Adrenal gland (tissue), 5 donors: ENCODE data around the gene SPACA4.

Experiments
- POLR2A ChIP-seq, 2 donors: fragments of 450-650 bp; IDR thresholded peaks; one replicate each; pipeline ENCODE4 v1.6.1; 2017; ENCODE audit warnings: antibody characterized with exemption in 2 of 2, mild to moderate bottlenecking in 2 of 2, moderate library complexity in 1 of 2
- TF ChIP-seq, protein P1 (sequence below), 6 experiments: fragments of 450-650 bp in 4 of 6; fragments of 200-600 bp in 2 of 6; sonication (generic) in 1 of 6; IDR thresholded peaks; 1 replicate in 5 of 6; 2 replicates in 1 of 6; pipeline versions ENCODE4 v1.5.1 to v1.8.0; 2016 to 2021; ENCODE audit warnings: antibody characterized with exemption in 6 of 6, mild to moderate bottlenecking in 2 of 6, moderate library complexity in 1 of 6
- donor health status: DM: no; HTN: no; CAD: no.

DNA sequence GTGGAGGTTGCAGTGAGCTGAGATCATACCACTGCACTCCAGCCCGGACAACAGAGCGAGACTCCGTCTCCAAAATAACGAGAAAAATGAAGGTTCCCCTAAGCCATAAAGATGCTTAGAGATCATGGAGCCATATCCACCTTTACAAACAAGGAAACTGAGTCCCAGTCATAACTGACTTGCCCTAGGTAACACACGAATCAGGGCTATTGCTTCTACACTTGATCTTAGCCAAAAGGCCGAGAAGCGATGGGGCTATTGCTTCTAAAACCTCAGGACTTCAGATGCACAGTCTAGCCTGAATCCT, 27.4 kb downstream of the SPACA4 start:
- TF ChIP-seq, protein P1, sequence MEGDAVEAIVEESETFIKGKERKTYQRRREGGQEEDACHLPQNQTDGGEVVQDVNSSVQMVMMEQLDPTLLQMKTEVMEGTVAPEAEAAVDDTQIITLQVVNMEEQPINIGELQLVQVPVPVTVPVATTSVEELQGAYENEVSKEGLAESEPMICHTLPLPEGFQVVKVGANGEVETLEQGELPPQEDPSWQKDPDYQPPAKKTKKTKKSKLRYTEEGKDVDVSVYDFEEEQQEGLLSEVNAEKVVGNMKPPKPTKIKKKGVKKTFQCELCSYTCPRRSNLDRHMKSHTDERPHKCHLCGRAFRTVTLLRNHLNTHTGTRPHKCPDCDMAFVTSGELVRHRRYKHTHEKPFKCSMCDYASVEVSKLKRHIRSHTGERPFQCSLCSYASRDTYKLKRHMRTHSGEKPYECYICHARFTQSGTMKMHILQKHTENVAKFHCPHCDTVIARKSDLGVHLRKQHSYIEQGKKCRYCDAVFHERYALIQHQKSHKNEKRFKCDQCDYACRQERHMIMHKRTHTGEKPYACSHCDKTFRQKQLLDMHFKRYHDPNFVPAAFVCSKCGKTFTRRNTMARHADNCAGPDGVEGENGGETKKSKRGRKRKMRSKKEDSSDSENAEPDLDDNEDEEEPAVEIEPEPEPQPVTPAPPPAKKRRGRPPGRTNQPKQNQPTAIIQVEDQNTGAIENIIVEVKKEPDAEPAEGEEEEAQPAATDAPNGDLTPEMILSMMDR (IDR thresholded peaks at IDR 0.05): no peak
- no peak for TF ChIP-seq POLR2A (IDR thresholded peaks at IDR 0.05)
